Measurements from ENCODE around the gene NKX6-2.

NKX6-2 gene

DNA sequence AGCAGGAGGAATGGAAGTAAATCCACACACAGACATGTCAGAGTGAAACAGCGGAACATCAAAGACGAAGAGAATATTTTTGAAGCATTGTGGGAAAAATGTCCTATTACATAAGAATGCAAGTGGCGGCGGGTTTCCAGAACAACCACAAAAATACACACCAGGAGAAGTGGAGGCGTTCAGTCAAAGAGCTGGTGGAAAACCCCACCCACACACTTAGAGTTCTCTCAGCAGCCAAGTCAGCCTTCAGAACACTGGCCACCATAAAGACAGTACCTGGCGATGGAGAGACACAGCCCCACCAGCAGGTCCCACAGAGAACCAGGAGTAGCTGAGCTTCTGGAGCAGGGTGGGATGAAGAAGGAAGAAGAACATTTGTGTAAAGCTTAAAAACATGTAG, 23.7 kb downstream of the NKX6-2 start:
- DNase-seq (ENCODE audit: low read depth), result no peak
- no peak overlapping the region for H3K4me3 ChIP-seq (ENCODE audit: low read depth, low read length)
- TF ChIP-seq, protein P1, sequence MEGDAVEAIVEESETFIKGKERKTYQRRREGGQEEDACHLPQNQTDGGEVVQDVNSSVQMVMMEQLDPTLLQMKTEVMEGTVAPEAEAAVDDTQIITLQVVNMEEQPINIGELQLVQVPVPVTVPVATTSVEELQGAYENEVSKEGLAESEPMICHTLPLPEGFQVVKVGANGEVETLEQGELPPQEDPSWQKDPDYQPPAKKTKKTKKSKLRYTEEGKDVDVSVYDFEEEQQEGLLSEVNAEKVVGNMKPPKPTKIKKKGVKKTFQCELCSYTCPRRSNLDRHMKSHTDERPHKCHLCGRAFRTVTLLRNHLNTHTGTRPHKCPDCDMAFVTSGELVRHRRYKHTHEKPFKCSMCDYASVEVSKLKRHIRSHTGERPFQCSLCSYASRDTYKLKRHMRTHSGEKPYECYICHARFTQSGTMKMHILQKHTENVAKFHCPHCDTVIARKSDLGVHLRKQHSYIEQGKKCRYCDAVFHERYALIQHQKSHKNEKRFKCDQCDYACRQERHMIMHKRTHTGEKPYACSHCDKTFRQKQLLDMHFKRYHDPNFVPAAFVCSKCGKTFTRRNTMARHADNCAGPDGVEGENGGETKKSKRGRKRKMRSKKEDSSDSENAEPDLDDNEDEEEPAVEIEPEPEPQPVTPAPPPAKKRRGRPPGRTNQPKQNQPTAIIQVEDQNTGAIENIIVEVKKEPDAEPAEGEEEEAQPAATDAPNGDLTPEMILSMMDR (IDR thresholded peaks at IDR 0.05; ENCODE audit: insufficient read depth, low read depth, low read length, missing control alignments), result no peak

DNA sequence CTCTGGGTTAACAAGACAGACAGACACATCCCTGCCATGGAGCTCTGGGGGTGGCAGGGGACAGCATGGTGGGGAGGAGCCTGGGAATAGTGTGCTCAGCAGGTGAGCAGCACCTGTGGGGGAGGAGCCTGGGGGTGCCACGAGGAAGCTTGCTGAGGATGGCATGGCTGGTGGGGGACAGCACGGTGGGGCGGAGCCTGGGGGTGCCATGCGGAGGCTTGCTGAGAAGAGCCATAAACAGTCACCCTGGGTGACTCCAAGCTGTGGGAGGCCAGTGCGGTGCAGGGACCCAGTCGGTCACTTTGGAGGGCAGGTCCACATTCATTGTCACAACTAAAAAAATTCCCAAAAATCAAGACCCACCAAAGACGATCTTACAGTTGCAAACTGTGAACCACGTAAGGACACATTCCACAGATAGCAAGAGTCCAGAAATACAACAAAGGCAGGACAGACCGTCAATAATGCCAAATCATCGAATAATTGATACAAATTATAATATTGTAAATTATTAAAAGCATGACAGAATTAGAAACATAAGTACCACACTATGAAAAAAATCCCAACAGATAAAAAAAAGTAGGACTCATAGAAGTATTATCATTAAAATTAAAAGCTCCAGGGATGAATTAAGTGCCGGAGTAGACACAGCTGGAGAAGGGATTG, 24.4 kb downstream of the NKX6-2 start:
- TF ChIP-seq, protein P1 (IDR thresholded peaks at IDR 0.05; ENCODE audit: insufficient read depth, low read depth, low read length, missing control alignments), result no peak
- no peak for DNase-seq (ENCODE audit: low read depth)
- H3K4me3 ChIP-seq (ENCODE audit: low read depth, low read length), result no peak overlapping the region

DNA sequence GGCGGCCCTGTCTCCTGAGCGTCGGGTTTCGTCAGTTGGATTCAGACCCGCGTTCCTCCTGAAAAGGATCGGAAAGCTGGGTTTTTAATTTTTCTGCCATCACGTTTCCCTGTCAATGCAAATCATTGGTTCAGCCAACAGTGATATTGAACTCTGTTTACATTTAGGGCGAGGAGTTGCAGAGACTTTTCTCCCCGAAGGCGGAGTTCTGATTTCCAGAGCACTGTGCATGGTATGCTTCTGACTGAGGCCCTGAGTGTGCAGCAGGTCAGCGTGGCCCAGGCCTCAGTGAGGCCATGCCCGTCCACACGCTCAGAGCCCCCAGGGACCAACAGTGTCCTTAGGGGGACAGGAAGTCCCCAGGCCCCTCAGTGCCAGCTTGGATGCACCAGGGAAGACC, 27.1 kb downstream of the NKX6-2 start:
- TF ChIP-seq, protein P1 (IDR thresholded peaks at IDR 0.05; ENCODE audit: insufficient read depth, low read depth, low read length, missing control alignments), result no peak

DNA sequence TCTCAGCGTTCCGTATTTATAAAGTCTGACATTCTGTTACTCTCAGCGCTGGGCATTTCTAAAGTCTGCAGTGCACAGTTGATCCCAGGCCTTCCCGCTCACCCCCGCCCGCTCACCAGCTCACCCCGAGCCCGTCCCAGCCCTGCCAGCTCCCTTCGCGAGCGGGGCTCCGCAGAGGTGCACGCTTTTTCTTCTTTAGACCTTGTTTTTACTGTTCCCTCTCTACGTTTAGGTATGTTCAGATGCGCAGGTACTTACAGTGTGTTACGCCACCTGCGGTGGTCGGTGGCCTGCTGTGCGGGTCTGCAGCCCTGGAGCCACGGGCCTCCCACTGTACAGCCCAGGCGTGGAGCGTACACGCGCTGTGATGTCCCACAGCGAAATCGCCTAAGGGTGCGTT, 28.8 kb downstream of the NKX6-2 start:
- DNase-seq (ENCODE audit: low read depth), result no peak
- TF ChIP-seq, protein P1 (IDR thresholded peaks at IDR 0.05; ENCODE audit: insufficient read depth, low read depth, low read length, missing control alignments), result no peak
- H3K4me3 ChIP-seq (ENCODE audit: low read depth, low read length), result no peak overlapping the region

More for the DNA sequence above, 27.1 kb downstream of the NKX6-2 start:
- no peak for DNase-seq (ENCODE audit: low read depth)
- no peak overlapping the region for H3K4me3 ChIP-seq (ENCODE audit: low read depth, low read length)

DNA sequence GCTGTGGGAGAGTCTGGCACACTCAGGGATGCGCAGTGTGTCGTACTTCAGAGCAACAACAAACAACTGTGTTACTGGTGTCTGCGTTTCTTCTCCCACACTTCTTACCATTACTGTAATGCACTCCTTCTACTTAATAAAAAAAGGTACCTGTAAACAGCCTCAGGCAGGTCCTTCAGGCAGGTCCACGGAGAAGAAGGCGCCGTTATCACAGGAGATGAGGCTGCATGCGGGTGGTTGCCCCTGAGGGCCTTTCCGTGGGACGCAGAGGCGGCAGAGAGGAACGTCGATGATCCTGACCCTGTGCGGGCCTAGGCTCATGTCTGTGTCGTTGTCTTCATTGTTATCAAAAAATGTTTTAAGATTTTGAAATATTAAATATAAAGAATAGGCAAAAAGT, 29.4 kb downstream of the NKX6-2 start:
- TF ChIP-seq, protein P1 (IDR thresholded peaks at IDR 0.05; ENCODE audit: insufficient read depth, low read depth, low read length, missing control alignments), result no peak
- DNase-seq (ENCODE audit: low read depth), result no peak
- no peak overlapping the region for H3K4me3 ChIP-seq (ENCODE audit: low read depth, low read length)

DNA sequence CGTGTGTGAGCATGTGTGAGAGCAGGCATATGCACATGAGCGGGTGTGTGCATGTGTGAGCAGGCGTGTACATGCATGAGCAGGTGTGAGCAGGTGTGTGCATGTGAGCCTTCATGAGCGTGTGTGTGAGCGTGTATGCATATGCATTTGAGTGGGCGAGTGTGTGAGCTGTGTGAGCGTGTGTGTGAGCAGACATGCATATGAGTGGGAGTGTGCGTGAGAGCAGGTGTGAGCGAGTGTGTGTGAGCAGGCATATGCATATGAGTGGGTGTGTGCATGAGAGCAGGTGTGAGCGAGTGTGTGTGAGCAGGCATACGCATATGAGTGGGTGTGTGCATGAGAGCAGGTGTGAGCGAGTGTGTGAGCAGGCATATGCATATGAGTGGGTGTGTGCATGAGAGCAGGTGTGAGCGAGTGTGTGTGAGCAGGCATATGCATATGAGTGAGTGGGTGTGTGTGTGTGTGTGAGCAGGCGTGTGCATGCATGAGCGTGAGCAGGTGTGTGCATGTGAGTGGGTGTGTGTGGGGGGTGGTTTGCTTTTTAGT, 30.7 kb downstream of the NKX6-2 start:
- DNase-seq (ENCODE audit: low read depth), result no peak
- TF ChIP-seq, protein P1 (IDR thresholded peaks at IDR 0.05; ENCODE audit: insufficient read depth, low read depth, low read length, missing control alignments), result no peak

DNA sequence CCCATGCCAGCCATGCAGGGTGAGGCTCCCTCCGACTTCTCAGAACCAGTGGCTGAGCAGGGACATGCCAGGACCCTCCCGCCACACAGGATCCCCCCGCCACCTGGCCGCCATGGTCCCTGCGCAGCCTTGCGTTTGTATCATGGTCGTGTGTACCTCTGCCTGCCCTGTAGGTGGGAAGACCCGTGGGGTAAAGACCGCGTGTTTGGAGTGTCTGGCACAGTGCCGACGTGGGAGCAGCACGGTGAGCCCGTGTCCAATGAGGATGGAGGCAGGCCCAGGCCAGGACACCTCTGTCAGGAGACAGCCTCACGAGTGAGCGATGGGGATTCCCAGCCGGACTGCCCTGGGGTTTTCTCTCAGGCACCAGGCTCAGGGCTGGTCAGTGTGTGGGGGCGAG, 31.9 kb downstream of the NKX6-2 start:
- TF ChIP-seq, protein P1 (IDR thresholded peaks at IDR 0.05; ENCODE audit: insufficient read depth, low read depth, low read length, missing control alignments), result no peak
- no peak for DNase-seq (ENCODE audit: low read depth)
- no peak overlapping the region for H3K4me3 ChIP-seq (ENCODE audit: low read depth, low read length)

More for the DNA sequence above, 30.7 kb downstream of the NKX6-2 start:
- no peak overlapping the region for H3K4me3 ChIP-seq (ENCODE audit: low read depth, low read length)

All from GM12865 (cell line).